Tibial nerve (tissue), 4 donors: ENCODE measurements around the gene PRSS12.

Experiments
- EP300 ChIP-seq, 2 donors: sonication (generic); formaldehyde crosslinking; IDR thresholded peaks; one replicate each; pipeline ENCODE4 v1.6.1; 2017; ENCODE audit warnings: antibody characterized with exemption in 2 of 2, mild to moderate bottlenecking in 1 of 2
- POLR2A ChIP-seq, 2 donors: fragments of 450-650 bp; IDR thresholded peaks; one replicate each; pipeline ENCODE4 v1.6.1; 2017; ENCODE audit warnings: antibody characterized with exemption in 2 of 2, mild to moderate bottlenecking in 2 of 2, moderate library complexity in 2 of 2
- TF ChIP-seq, protein P1 (sequence below), 5 experiments: fragments of 200-600 bp in 3 of 5; fragments of 450-650 bp in 2 of 5; sonication (generic) in 3 of 5; IDR thresholded peaks; one replicate each; pipeline ENCODE4 v1.5.1; 2016 to 2019; ENCODE audit warnings: antibody characterized with exemption in 5 of 5, mild to moderate bottlenecking in 3 of 5, moderate library complexity in 2 of 5

DNA sequence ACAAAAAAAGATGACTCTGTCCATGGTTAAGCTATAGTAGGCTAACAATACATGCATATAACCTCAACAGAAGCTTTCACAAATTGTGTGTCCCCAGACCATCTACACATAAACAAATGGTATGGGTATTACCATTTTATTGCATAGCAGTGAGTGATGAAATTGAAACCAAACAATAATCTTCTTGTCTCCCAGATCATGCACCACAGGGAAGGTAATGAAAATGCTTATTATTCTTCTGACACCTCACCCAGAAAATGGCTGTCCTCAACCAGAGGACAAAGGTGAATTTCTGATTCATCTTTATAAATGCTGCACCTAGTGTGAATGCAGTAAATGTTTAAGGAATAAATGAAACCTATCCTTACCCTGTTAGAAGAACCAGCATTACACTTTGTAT is 8.0 kb downstream of the PRSS12 start:
- TF ChIP-seq POLR2A (IDR thresholded peaks at IDR 0.05) = no peak
- TF ChIP-seq, protein P1, sequence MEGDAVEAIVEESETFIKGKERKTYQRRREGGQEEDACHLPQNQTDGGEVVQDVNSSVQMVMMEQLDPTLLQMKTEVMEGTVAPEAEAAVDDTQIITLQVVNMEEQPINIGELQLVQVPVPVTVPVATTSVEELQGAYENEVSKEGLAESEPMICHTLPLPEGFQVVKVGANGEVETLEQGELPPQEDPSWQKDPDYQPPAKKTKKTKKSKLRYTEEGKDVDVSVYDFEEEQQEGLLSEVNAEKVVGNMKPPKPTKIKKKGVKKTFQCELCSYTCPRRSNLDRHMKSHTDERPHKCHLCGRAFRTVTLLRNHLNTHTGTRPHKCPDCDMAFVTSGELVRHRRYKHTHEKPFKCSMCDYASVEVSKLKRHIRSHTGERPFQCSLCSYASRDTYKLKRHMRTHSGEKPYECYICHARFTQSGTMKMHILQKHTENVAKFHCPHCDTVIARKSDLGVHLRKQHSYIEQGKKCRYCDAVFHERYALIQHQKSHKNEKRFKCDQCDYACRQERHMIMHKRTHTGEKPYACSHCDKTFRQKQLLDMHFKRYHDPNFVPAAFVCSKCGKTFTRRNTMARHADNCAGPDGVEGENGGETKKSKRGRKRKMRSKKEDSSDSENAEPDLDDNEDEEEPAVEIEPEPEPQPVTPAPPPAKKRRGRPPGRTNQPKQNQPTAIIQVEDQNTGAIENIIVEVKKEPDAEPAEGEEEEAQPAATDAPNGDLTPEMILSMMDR (IDR thresholded peaks at IDR 0.05) = no peak
- TF ChIP-seq EP300 (IDR thresholded peaks at IDR 0.05) = no peak
